ENCODE data around the gene GZMM. TPM values are rescaled to one million over a fixed set of nuclear protein-coding genes. Genes with fewer than 3 reads are reported as not detected.

The GZMM gene
- total and polyA plus RNA-seq, 2 experiments from 2014 or later: not detected

GRCh38 chr19:585551-586110 is 41.8 kb downstream of the GZMM start:
- Histone ChIP-seq H2AFZ (no peak overlapping the region), H3K9me2 (replicated peaks; ENCODE audit: insufficient read depth) (no peaks in the 10 kb centered on the region), H3K27ac (no peak overlapping the region), H3K4me1 (ENCODE audit: insufficient read depth) (no peaks in the 10 kb centered on the region), H3K9me3 (ENCODE audit: low read depth) (no peaks in the 10 kb centered on the region), H3K36me3 (replicated peaks; ENCODE audit: insufficient read depth, low read depth) (no peaks in the 10 kb centered on the region), H3K79me2 (no peaks in the 10 kb centered on the region), H3K27me3 (peaks cover 19% of the 10 kb centered on the region), H3K4me2 (no peak overlapping the region), H4K20me1 (ENCODE audit: insufficient read depth, poor library complexity, severe bottlenecking) (peaks cover 11% of the 10 kb centered on the region), H3K4me3 (no peak overlapping the region)
- WGBS (ENCODE audit: low lambda C conversion rate, missing lambda C conversion rate): 66% methylated on average over 7 of the region's 10 CpGs
- TF ChIP-seq EZH2phosphoT487 (IDR thresholded peaks at IDR 0.05; ENCODE audit: low read depth, severe bottlenecking, unreplicated experiment): no peak
- TF ChIP-seq EZH2 (IDR thresholded peaks at IDR 0.05; ENCODE audit: borderline replicate concordance): no peak
- TF ChIP-seq, protein P1, sequence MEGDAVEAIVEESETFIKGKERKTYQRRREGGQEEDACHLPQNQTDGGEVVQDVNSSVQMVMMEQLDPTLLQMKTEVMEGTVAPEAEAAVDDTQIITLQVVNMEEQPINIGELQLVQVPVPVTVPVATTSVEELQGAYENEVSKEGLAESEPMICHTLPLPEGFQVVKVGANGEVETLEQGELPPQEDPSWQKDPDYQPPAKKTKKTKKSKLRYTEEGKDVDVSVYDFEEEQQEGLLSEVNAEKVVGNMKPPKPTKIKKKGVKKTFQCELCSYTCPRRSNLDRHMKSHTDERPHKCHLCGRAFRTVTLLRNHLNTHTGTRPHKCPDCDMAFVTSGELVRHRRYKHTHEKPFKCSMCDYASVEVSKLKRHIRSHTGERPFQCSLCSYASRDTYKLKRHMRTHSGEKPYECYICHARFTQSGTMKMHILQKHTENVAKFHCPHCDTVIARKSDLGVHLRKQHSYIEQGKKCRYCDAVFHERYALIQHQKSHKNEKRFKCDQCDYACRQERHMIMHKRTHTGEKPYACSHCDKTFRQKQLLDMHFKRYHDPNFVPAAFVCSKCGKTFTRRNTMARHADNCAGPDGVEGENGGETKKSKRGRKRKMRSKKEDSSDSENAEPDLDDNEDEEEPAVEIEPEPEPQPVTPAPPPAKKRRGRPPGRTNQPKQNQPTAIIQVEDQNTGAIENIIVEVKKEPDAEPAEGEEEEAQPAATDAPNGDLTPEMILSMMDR (IDR thresholded peaks at IDR 0.05; ENCODE audit: poor library complexity): no peak
- no peak for DNase-seq (ENCODE audit: low spot score)

DNA sequence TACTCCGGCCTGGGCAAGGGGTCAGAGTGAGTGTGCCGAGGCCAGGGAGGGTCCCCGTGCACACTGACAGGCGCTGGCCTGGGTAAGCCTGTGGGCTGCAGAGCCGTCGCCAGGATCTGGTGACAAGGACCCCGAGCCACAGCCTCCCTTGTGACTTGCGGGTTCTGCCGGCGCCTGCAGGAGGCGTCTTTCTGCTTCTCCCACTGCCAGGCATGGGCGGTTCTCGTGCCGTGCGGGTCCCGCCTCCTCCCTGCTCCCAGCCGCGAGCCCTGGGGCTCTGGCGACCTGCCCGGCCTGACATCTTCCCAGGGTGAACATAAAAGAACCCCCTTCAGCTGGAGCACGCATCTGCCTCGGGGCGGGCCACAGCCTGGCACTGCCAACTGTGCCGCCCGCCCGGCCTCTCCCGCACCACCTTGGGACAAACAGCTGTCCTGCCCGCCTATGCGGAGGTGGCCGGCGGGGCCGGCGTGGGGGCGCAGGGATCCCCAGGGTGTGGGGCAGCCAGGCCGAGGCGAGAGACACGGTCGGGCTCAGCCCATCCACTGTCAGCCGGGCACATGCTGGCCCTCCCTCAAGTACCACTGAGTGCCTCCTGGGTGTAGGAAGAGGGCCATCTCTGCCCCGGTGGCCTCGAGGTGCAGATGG is 44.4 kb downstream of the GZMM start:
- Histone ChIP-seq H3K4me3 (no peak overlapping the region), H3K4me1 (ENCODE audit: insufficient read depth) (no peaks in the 10 kb centered on the region), H3K27me3 (peaks cover 37% of the 10 kb centered on the region), H3K4me2 (no peak overlapping the region), H3K9me2 (replicated peaks; ENCODE audit: insufficient read depth) (no peaks in the 10 kb centered on the region), H3K27ac (no peak overlapping the region), H3K79me2 (no peaks in the 10 kb centered on the region), H3K9me3 (ENCODE audit: low read depth) (no peaks in the 10 kb centered on the region), H4K20me1 (ENCODE audit: insufficient read depth, poor library complexity, severe bottlenecking) (no peaks in the 10 kb centered on the region), H3K36me3 (replicated peaks; ENCODE audit: insufficient read depth, low read depth) (no peaks in the 10 kb centered on the region), H2AFZ (no peak overlapping the region)
- 34% methylated on average over 40 of the region's 41 CpGs for WGBS (ENCODE audit: low lambda C conversion rate, missing lambda C conversion rate)
- TF ChIP-seq EZH2phosphoT487 (IDR thresholded peaks at IDR 0.05; ENCODE audit: low read depth, severe bottlenecking, unreplicated experiment): no peak
- no peak for TF ChIP-seq EZH2 (IDR thresholded peaks at IDR 0.05; ENCODE audit: borderline replicate concordance)
- TF ChIP-seq, protein P1 (IDR thresholded peaks at IDR 0.05; ENCODE audit: poor library complexity): peak; percentile 52
- peak; percentile 82 for DNase-seq (ENCODE audit: low spot score)

DNA sequence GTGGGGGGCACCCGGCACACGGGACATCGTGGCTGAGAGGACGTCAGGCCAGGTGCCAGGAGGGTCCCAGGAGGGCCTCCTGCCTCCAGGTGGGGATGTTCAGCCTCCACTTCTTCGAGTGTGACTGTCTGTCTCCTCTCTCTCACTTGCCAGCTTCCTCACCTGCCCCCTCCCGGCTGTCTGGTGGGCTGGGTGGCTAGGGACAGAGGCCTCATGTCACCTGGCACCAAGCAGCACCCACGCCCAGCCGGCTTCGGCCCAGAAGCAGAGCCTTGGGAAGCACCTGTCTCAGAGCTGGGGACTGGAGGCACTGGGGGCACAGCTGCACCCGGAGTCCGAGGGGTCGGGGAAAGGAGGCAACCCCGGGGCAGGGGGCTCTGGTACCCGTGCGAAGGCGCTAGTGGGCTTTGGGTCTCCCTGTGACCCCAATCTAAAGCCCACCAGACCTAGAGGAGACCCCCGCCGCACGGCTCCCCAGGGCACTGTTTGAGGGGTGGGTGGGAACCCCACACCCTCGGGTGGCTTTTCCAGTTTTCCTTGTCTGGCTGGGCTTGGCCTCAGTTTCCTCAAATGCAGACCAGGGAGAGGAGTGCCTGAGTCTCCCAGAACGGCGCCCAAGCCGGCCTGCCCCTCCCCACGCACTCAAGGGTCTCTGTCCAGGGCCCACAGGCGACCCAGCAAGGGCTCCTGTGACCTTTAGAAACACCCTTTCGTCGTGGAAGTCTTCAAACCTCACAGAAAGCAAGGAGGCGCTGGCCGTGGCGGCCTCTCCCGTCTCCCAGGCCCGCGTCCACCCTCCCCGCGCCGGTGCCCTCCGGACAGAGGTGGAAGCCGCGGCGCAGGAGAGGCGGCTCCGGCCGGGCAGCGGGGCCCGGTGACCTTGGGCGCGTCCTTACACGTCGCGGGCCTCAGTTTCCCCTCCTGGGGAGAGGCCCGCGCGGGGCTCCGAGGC is 45.2 kb downstream of the GZMM start:
- Histone ChIP-seq H3K4me3 (no peak overlapping the region), H3K27me3 (peaks cover 38% of the 10 kb centered on the region), H3K36me3 (replicated peaks; ENCODE audit: insufficient read depth, low read depth) (no peaks in the 10 kb centered on the region), H4K20me1 (ENCODE audit: insufficient read depth, poor library complexity, severe bottlenecking) (no peaks in the 10 kb centered on the region), H3K4me1 (ENCODE audit: insufficient read depth) (no peaks in the 10 kb centered on the region), H3K9me2 (replicated peaks; ENCODE audit: insufficient read depth) (no peaks in the 10 kb centered on the region), H3K27ac (no peak overlapping the region), H3K79me2 (no peaks in the 10 kb centered on the region), H3K9me3 (ENCODE audit: low read depth) (no peaks in the 10 kb centered on the region), H2AFZ (no peak overlapping the region), H3K4me2 (peak overlapping the region; percentile 77)
- 24% methylated on average over 46 of the region's 54 CpGs for WGBS (ENCODE audit: low lambda C conversion rate, missing lambda C conversion rate)
- TF ChIP-seq EZH2phosphoT487 (IDR thresholded peaks at IDR 0.05; ENCODE audit: low read depth, severe bottlenecking, unreplicated experiment): no peak
- TF ChIP-seq EZH2 (IDR thresholded peaks at IDR 0.05; ENCODE audit: borderline replicate concordance): peak; percentile 54
- TF ChIP-seq, protein P1 (IDR thresholded peaks at IDR 0.05; ENCODE audit: poor library complexity): no peak
- no peak for DNase-seq (ENCODE audit: low spot score)
